Measurements from ENCODE around the gene KCNE1. TPM values are rescaled to one million over a fixed set of nuclear protein-coding genes. Genes with fewer than 3 reads are reported as not detected.

Gene KCNE1
- total and polyA plus RNA-seq, 2 donors from 2014 or later = 2.5 to 4.4 TPM

DNA sequence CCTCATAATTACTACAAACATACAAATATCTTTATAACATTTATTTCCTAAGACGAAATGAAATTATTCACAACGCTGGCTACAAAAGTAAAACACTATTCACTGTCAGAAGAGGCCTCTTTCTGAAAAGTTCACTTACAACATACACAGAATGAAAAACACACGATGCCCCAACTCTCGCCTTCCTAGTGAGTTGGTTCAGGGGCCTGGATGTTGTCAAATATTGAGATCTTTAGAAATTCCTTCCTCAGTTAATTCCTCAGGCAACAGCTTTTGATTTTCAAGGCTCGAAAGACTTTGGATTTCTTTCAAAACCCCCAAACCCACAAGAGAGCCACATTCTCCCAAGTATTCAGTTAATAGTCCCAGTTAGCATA lies 14.2 kb upstream of the KCNE1 start:
- no peak for FAIRE-seq
- Histone ChIP-seq H3K27me3 (ENCODE audit: control insufficient read depth, insufficient read depth, low read length) (no peaks in the 10 kb centered on the region), H3K4me3 (ENCODE audit: low read length in 3 of 3) (peak overlapping the region; percentile 33 to 94 (median 68)), H3K36me3 (ENCODE audit: control insufficient read depth in 2 of 3, insufficient read depth in 3 of 3, low read length in 3 of 3) (peaks cover 0 to 19% (median 10%) of the 10 kb centered on the region in 3 donors), H3K4me1 (ENCODE audit: control insufficient read depth in 2 of 3, insufficient read depth in 2 of 3, low read depth in 1 of 3, low read length in 3 of 3) (peaks cover 0 to 25% (median 16%) of the 10 kb centered on the region in 3 donors), H3K9ac (ENCODE audit: low read length in 3 of 3) (peak overlapping the region; percentile 22 to 97 (median 92)), H3K9me3 (ENCODE audit: control insufficient read depth in 2 of 3, insufficient read depth in 1 of 3, low read length in 3 of 3) (no peaks in the 10 kb centered on the region), H3K27ac (ENCODE audit: low read depth in 2 of 2, low read length in 2 of 2) (peak overlapping the region; percentile 70 to 98)
- intact Hi-C loops (cut with DNase I) = no loop called here
- TF ChIP-seq, protein P1, sequence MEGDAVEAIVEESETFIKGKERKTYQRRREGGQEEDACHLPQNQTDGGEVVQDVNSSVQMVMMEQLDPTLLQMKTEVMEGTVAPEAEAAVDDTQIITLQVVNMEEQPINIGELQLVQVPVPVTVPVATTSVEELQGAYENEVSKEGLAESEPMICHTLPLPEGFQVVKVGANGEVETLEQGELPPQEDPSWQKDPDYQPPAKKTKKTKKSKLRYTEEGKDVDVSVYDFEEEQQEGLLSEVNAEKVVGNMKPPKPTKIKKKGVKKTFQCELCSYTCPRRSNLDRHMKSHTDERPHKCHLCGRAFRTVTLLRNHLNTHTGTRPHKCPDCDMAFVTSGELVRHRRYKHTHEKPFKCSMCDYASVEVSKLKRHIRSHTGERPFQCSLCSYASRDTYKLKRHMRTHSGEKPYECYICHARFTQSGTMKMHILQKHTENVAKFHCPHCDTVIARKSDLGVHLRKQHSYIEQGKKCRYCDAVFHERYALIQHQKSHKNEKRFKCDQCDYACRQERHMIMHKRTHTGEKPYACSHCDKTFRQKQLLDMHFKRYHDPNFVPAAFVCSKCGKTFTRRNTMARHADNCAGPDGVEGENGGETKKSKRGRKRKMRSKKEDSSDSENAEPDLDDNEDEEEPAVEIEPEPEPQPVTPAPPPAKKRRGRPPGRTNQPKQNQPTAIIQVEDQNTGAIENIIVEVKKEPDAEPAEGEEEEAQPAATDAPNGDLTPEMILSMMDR (IDR thresholded peaks at IDR 0.05; ENCODE audit: borderline replicate concordance, extremely low read depth, insufficient read depth) = no peak
- no peak for DNase-seq

DNA sequence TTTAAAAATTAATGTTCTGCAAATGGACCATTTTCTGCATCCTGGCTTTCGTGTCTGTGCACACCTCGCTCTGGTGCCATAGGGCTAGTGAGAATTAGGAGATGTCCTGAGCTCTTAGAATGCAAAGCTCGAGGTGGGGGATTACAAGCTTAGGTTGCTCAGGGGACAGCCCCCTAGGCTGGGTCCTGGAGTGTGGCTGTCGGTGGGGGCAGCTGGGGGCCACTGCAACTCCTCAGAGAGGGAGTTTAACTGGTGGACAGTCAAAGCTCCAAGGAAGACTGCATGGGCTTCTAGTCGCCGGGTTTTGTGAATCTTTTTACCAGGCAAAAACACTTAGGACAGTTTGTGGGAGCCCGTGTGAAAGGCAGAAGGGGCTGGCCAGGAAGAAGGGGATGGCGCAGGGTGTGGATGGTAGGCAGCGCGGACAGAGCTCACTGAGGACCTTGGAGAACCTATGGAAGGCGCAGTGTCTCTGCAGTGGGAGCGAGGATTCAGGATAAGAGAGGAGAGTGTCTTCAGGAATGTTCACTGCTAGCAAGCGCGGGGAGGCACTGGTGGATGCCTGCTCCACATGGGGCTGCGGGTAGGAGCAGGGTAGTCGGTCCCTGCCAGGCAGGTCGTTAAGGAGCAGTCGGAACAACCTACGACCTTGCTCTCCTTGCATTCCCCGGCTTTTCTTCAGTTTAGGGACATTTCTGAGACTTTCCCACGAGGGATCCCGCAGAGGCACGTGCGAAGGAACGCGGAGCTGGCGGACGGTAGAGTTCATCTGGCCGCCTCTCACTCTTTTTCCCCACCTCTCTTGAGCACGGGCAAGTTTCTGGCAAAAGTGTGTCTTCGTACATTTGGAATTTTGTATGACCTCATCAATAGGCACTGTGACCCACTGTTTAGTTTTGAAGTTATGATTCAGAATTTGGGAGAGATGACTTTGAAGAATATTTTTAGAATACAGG lies 12.9 kb upstream of the KCNE1 start:
- H3K27me3 ChIP-seq (ENCODE audit: control insufficient read depth, insufficient read depth, low read length) = no peaks in the 10 kb centered on the region
- intact Hi-C loops (cut with DNase I) = no loop called here
- peak overlapping the region; percentile 70 to 98 for H3K27ac ChIP-seq (ENCODE audit: low read depth in 2 of 2, low read length in 2 of 2)
- DNase-seq (peak in 3 of 5 donors; percentile 30 to 51 (median 38)), FAIRE-seq (no peak)
- H3K4me1 ChIP-seq (ENCODE audit: control insufficient read depth in 2 of 3, insufficient read depth in 2 of 3, low read depth in 1 of 3, low read length in 3 of 3) = peaks cover 0 to 29% (median 16%) of the 10 kb centered on the region in 3 donors
- H3K9me3 ChIP-seq (ENCODE audit: control insufficient read depth in 2 of 3, insufficient read depth in 1 of 3, low read length in 3 of 3) = no peaks in the 10 kb centered on the region
- TF ChIP-seq, protein P1 (IDR thresholded peaks at IDR 0.05; ENCODE audit: borderline replicate concordance, extremely low read depth, insufficient read depth) = no peak
- H3K4me3 ChIP-seq (ENCODE audit: low read length in 3 of 3) = peak overlapping the region; percentile 44 to 94 (median 68)
- peak overlapping the region in 2 of 3 donors; percentile 92 to 97 for H3K9ac ChIP-seq (ENCODE audit: low read length in 3 of 3)
- H3K36me3 ChIP-seq (ENCODE audit: control insufficient read depth in 2 of 3, insufficient read depth in 3 of 3, low read length in 3 of 3) = peaks cover 0 to 29% (median 14%) of the 10 kb centered on the region in 3 donors

DNA sequence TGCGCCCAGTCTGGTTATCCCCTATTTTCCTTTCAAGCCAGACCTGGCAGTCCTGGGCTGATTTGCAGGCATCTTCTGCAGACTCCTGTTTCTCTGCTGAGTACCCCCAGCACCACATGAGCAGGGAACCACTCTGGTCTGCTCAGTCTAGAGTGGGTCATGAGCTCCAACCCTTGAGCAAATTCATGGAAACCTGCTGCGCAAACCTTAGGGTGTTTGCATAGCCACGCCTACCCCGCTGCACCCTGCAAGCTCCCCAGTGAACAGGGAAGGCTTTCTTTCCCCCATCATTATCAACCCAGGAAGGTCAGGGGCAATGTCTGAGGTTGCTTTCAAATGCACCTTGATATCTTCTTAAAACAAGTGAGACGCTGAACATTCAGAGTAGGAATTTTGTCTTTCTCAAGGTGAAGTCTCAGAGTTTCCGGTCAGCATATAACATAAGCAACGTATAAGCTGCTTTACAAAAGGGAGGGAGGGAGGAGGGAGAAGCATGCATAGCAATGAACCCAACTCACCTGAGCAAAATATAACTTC lies 11.1 kb upstream of the KCNE1 start:
- Histone ChIP-seq H3K9me3 (ENCODE audit: control insufficient read depth in 2 of 3, insufficient read depth in 1 of 3, low read length in 3 of 3) (no peaks in the 10 kb centered on the region), H3K27ac (ENCODE audit: low read depth in 2 of 2, low read length in 2 of 2) (peak overlapping the region; percentile 8 to 59), H3K27me3 (ENCODE audit: control insufficient read depth, insufficient read depth, low read length) (no peaks in the 10 kb centered on the region), H3K36me3 (ENCODE audit: control insufficient read depth in 2 of 3, insufficient read depth in 3 of 3, low read length in 3 of 3) (peaks cover 0 to 41% (median 23%) of the 10 kb centered on the region in 3 donors), H3K4me1 (ENCODE audit: control insufficient read depth in 2 of 3, insufficient read depth in 2 of 3, low read depth in 1 of 3, low read length in 3 of 3) (peaks cover 0 to 30% (median 16%) of the 10 kb centered on the region in 3 donors), H3K9ac (ENCODE audit: low read length in 3 of 3) (no peak overlapping the region), H3K4me3 (ENCODE audit: low read length in 3 of 3) (peak overlapping the region in 1 of 3 donors; percentile 68)
- intact Hi-C loops (cut with DNase I) = no loop called here
- peak in 1 of 5 donors; percentile 30 for DNase-seq
- FAIRE-seq = no peak
- TF ChIP-seq, protein P1 (IDR thresholded peaks at IDR 0.05; ENCODE audit: borderline replicate concordance, extremely low read depth, insufficient read depth) = no peak

Measured in kidney (tissue), 14 donors.